HepG2 (cell line): ENCODE measurements around the gene EEF1AKMT3. TPM values are rescaled to one million over a fixed set of nuclear protein-coding genes. Genes with fewer than 3 reads are reported as not detected.

Experiments used
- ATAC-seq: fragments of 200-7000 bp; cut with Tn5 transposase; 3 replicates; pipeline ENCODE4 v1.9.1; 2020; ENCODE audit warnings: mild to moderate bottlenecking, moderate library complexity
- BruUV-seq: library from RNA; stranded (reverse); fragments of 400-500 nt; replicated peaks from 2 replicates; lab custom pipeline; 2021; lab: Mats Ljungman, UMichigan
- CTCF ChIA-PET: fragments of 300-600 bp; formaldehyde crosslinking; extraction: SDS; loops from one replicate; lab custom pipeline; 2021; ENCODE audit warnings: low total read pairs, inconsistent platforms, low intra/inter-chr PET ratio; lab: Yijun Ruan, JAX
- POLR2A ChIA-PET: fragments of 350-600 bp; sonication (Branson Sonifier 250); formaldehyde crosslinking; loops from one replicate; lab custom pipeline; 2020; ENCODE audit warnings: antibody characterized with exemption, inconsistent platforms; lab: Yijun Ruan, JAX
- DNase-seq: peaks from one replicate; pipeline ENCODE4 v3.0.0-alpha.2; 2015; ENCODE audit warnings: low spot score
- FAIRE-seq: peaks from 3 replicates; lab custom pipeline; 2011; peaks lifted over from hg19 to GRCh38; lab: Jason Lieb, UNC
- H2AFZ ChIP-seq: one replicate; pipeline ENCODE4 v1.6.1; 2011; ENCODE audit warnings: low read length, inconsistent platforms
- H3K27ac ChIP-seq: fragments of 300-600 bp; 3 replicates; pipeline ENCODE4 v1.8.0; 2011; ENCODE audit warnings: mixed run types, mild to moderate bottlenecking, mixed read lengths, low read length, inconsistent platforms; ENCODE audit not compliant: insufficient read depth; ENCODE audit errors: extremely low read length
- H3K27me3 ChIP-seq, 2 experiments: fragments of 200-600 bp in 1 of 2; 2 replicates in 1 of 2; 3 replicates in 1 of 2; pipeline versions ENCODE4 v1.6.0 to v1.8.0; 2011; ENCODE audit warnings: low read length in 2 of 2, mild to moderate bottlenecking in 2 of 2, moderate library complexity in 2 of 2, inconsistent platforms in 1 of 2; ENCODE audit not compliant: insufficient read depth in 2 of 2, control insufficient read depth in 1 of 2
- H3K36me3 ChIP-seq, 2 experiments: fragments of 200-600 bp in 1 of 2; replicated peaks in 1 of 2; 2 replicates in 1 of 2; 3 replicates in 1 of 2; pipeline versions ENCODE4 v1.5.1 to v1.8.0; 2011; ENCODE audit warnings: low read length in 2 of 2, inconsistent platforms in 1 of 2; ENCODE audit not compliant: insufficient read depth in 2 of 2, control insufficient read depth in 1 of 2
- H3K4me1 ChIP-seq: 2 replicates; pipeline ENCODE4 v1.5.1; 2012; ENCODE audit warnings: low read length, inconsistent platforms; ENCODE audit not compliant: insufficient read depth
- H3K4me2 ChIP-seq: 2 replicates; pipeline ENCODE4 v1.6.0; 2011; ENCODE audit warnings: low read depth, low read length, inconsistent platforms
- H3K4me3 ChIP-seq, 3 experiments: fragments of 200-600 bp in 1 of 3; sonication (generic), shearing (Covaris generic) in 1 of 3; replicated peaks in 1 of 3; 2 replicates each; pipeline ENCODE4 v1.5.1; 2011 to 2016; ENCODE audit warnings: low read length in 3 of 3, inconsistent platforms in 2 of 3, low read depth in 2 of 3, mild to moderate bottlenecking in 2 of 3, control low read depth in 1 of 3, mixed read lengths in 1 of 3; ENCODE audit not compliant: insufficient read depth in 1 of 3
- H3K79me2 ChIP-seq: one replicate; pipeline ENCODE4 v1.6.1; 2011; ENCODE audit warnings: low read length, inconsistent platforms; ENCODE audit not compliant: insufficient read depth
- H3K9ac ChIP-seq: 2 replicates; pipeline ENCODE4 v1.6.0; 2011; ENCODE audit warnings: mild to moderate bottlenecking, low read depth, low read length, inconsistent platforms; ENCODE audit not compliant: insufficient read depth
- H3K9me3 ChIP-seq: 2 replicates; pipeline ENCODE4 v1.5.1; 2012; ENCODE audit warnings: mild to moderate bottlenecking, low read length
- H4K20me1 ChIP-seq: 2 replicates; pipeline ENCODE4 v1.6.0; 2011; ENCODE audit warnings: inconsistent platforms, mild to moderate bottlenecking, low read length, moderate library complexity; ENCODE audit not compliant: insufficient read depth
- BCL6 ChIP-seq: IDR thresholded peaks from 2 replicates; pipeline ENCODE4 v1.6.1; 2016; ENCODE audit warnings: missing genetic modification reagents, missing compliant biosample characterization
- ETV6 ChIP-seq: sonication (generic); formaldehyde crosslinking; conservative IDR thresholded peaks from 2 replicates; pipeline ENCODE4 v1.4.0; 2020; ENCODE audit warnings: missing genetic modification reagents
- FOXP1 ChIP-seq, 2 experiments: fragments of 450-650 bp in 1 of 2; IDR thresholded peaks; 2 replicates each; pipeline ENCODE4 v1.6.1; 2017 to 2018; ENCODE audit warnings: antibody characterized with exemption in 1 of 2
- GPN1 ChIP-seq: sonication (generic); formaldehyde crosslinking; IDR thresholded peaks from 2 replicates; pipeline ENCODE4 v1.5.1; 2020; ENCODE audit warnings: missing genetic modification reagents, borderline replicate concordance
- HNF1A ChIP-seq, 2 experiments: sonication (generic) in 1 of 2; formaldehyde crosslinking in 1 of 2; IDR thresholded peaks; 2 replicates each; pipeline versions ENCODE4 v1.4.0 to v1.6.1; 2016 to 2020; ENCODE audit warnings: borderline replicate concordance in 1 of 2, low read depth in 1 of 2, mild to moderate bottlenecking in 1 of 2, missing genetic modification reagents in 1 of 2
- HNF4G ChIP-seq, 2 experiments: sonication (generic) in 1 of 2; formaldehyde crosslinking in 1 of 2; IDR thresholded peaks; 2 replicates each; pipeline versions ENCODE4 v1.4.0 to v1.6.1; 2011 to 2020; ENCODE audit warnings: borderline replicate concordance in 2 of 2, low read depth in 2 of 2, mild to moderate bottlenecking in 2 of 2, low read length in 1 of 2, missing genetic modification reagents in 1 of 2, moderate library complexity in 1 of 2
- NKX3-1 ChIP-seq: sonication (generic); formaldehyde crosslinking; IDR thresholded peaks from 2 replicates; pipeline ENCODE4 v1.5.0; 2020; ENCODE audit warnings: missing genetic modification reagents
- PLRG1 ChIP-seq: fragments of 450-650 bp; conservative IDR thresholded peaks from 2 replicates; pipeline ENCODE4 v1.6.1; 2016
- TBX3 ChIP-seq: fragments of 450-650 bp; IDR thresholded peaks from 2 replicates; pipeline ENCODE4 v1.6.1; 2017; ENCODE audit warnings: antibody characterized with exemption, mild to moderate bottlenecking, inconsistent platforms, borderline replicate concordance
- U2AF1 ChIP-seq: fragments of 200-400 bp; formaldehyde crosslinking; optimal IDR thresholded peaks from 2 replicates; pipeline ENCODE3; 2017; ENCODE audit warnings: mild to moderate bottlenecking, low read depth, low read length
- ZBTB21 ChIP-seq: sonication (generic); formaldehyde crosslinking; IDR thresholded peaks from 2 replicates; pipeline ENCODE4 v1.4.0; 2020; ENCODE audit warnings: missing genetic modification reagents
- ZNF546 ChIP-seq: sonication (generic); formaldehyde crosslinking; conservative IDR thresholded peaks from 2 replicates; pipeline ENCODE4 v1.8.1; 2023; ENCODE audit warnings: mild to moderate bottlenecking, missing genetic modification reagents
- ZSCAN25 ChIP-seq: sonication (generic); formaldehyde crosslinking; IDR thresholded peaks from 2 replicates; pipeline ENCODE4 v1.8.0; 2022; ENCODE audit warnings: mild to moderate bottlenecking, missing genetic modification reagents
- WGBS: methylation state at CpG from one replicate; pipeline ENCODE4 v1.1.6; 2017; ENCODE audit warnings: low lambda C conversion rate; 5-methylcytosine and 5-hydroxymethylcytosine counted together
- in situ Hi-C: cut with HindIII; loops from 2 replicates; pipeline ENCODE4 v1.10.0; 2017; ENCODE audit warnings: low pct_unique_long_range_greater_than_20kb; ENCODE audit not compliant: extremely low pct_ligation_motif_present
- intact Hi-C: fragments of 100-400 bp; cut with micrococcal nuclease; formaldehyde crosslinking; loops from one replicate; pipeline ENCODE4 v1.10.0; 2022; ENCODE audit not compliant: unreplicated experiment
- polyA plus RNA-seq, 8 experiments: library from polyadenylated mRNA; depleted of rRNA in 3 of 8; stranded (reverse) in 7 of 8; unstranded in 1 of 8; fragments of >200 nt; fragmentation: Illumina TruSeq in 4 of 8; extraction: Trizol in 4 of 8; gene quantifications; 2 replicates each; pipeline versions ENCODE4 v1.2.1 to v1.2.3, GENCODE V29; 2011 to 2016; ENCODE audit warnings: low read depth in 4 of 8, missing spikeins in 1 of 8, mixed read lengths in 1 of 8; ENCODE audit not compliant: insufficient read depth in 1 of 8
- total RNA-seq, 5 experiments: library from RNA; depleted of rRNA; stranded (reverse); fragments of >200 nt; fragmentation: Illumina TruSeq; extraction: Trizol; gene quantifications; 2 replicates each; pipeline ENCODE4 v1.2.3, GENCODE V29; 2016; ENCODE audit warnings: low read depth in 1 of 5
- TF ChIP-seq, protein P1 (sequence below): sonication (generic); formaldehyde crosslinking; IDR thresholded peaks from 2 replicates; pipeline ENCODE4 v1.4.0; 2020; ENCODE audit warnings: missing genetic modification reagents
- TF ChIP-seq, protein P2 (sequence below): sonication (generic); formaldehyde crosslinking; IDR thresholded peaks from 2 replicates; pipeline ENCODE4 v1.8.1; 2023; ENCODE audit warnings: mild to moderate bottlenecking, missing genetic modification reagents

Gene EEF1AKMT3
- total and polyA plus RNA-seq, 2 of the 13 experiments (the other 11 are each of a cell fraction or from before 2014, with no cell fraction given) = 4.7 to 11.4 TPM

DNA sequence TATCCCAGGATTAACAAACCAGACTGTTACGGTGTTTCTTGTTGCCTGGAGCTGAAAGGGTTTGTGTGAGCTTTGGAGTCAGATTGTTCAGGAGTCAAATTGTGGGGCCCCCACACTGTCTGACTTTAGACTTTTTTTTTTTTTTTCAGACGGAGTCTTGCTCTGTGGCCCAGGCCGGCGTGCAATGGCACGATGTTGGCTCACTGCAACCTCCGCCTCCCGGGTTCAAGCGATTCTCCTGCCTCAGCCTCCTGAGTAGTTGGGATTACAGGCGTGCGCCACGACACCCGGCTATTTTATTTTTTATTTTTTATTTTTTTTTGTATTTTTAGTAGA lies 11.0 kb downstream of the EEF1AKMT3 start:
- no peaks in the 10 kb centered on the region for H3K9me3 ChIP-seq
- in situ Hi-C loops = no loop called here
- peak overlapping the region; percentile 55 for H3K27ac ChIP-seq
- H3K4me2 ChIP-seq = peak overlapping the region; percentile 78
- peak overlapping the region; percentile 95 to 100 (median 99) for H3K4me3 ChIP-seq
- ChIA-PET CTCF (interaction anchor here (1.8 kb wide), 1 partner anchor 122 kb away, joined by 13 read pairs; no protein-coding TSS in a partner anchor), POLR2A (interaction anchor here (0.7 to 1.7 kb wide), 4 partner anchors 11 to 39 kb away, joined by 3 to 15 read pairs (median 3); partner anchors contain the start of genes AVIL, EEF1AKMT3, METTL1 and TSPAN31)
- DNase-seq = no peak
- H3K9ac ChIP-seq = peak overlapping the region; percentile 87
- H3K36me3 ChIP-seq = peaks cover 9 to 36% of the 10 kb centered on the region in 2 experiments
- intact Hi-C loops = no loop called here
- BruUV-seq = no TSS peak
- no peak overlapping the region for H2AFZ ChIP-seq
- 55% methylated on average over 12 of the region's 12 CpGs for WGBS
- no peak for FAIRE-seq
- no peaks in the 10 kb centered on the region; a peak in 1 of 5 replicates for H3K27me3 ChIP-seq
- no peaks in the 10 kb centered on the region for H4K20me1 ChIP-seq
- peak; percentile 14 for ATAC-seq
- H3K4me1 ChIP-seq = peaks cover 17% of the 10 kb centered on the region
- H3K79me2 ChIP-seq = peaks cover 16% of the 10 kb centered on the region
- TF ChIP-seq GPN1 (CRISPR knock-in tag) (no peak), ZNF546 (CRISPR knock-in tag) (no peak), NKX3-1 (CRISPR knock-in tag) (no peak), PLRG1 (no peak), HNF4G (IDR thresholded peaks at IDR 0.05; ENCODE audit: borderline replicate concordance, low read depth, low read length) (no peak), HNF4G (CRISPR knock-in tag; IDR thresholded peaks at IDR 0.05; ENCODE audit: borderline replicate concordance, low read depth) (no peak), U2AF1 (no peak), HNF1A (IDR thresholded peaks at IDR 0.05; ENCODE audit: low read depth) (no peak), HNF1A (CRISPR knock-in tag; IDR thresholded peaks at IDR 0.05; ENCODE audit: borderline replicate concordance) (no peak), ZSCAN25 (CRISPR knock-in tag) (no peak), ZBTB21 (no peak), BCL6 (CRISPR knock-in tag) (no peak), TBX3 (no peak), ETV6 (no peak), FOXP1 (IDR thresholded peaks at IDR 0.05) (no peak), FOXP1 (CRISPR knock-in tag; IDR thresholded peaks at IDR 0.05) (no peak)
- TF ChIP-seq, protein P1, sequence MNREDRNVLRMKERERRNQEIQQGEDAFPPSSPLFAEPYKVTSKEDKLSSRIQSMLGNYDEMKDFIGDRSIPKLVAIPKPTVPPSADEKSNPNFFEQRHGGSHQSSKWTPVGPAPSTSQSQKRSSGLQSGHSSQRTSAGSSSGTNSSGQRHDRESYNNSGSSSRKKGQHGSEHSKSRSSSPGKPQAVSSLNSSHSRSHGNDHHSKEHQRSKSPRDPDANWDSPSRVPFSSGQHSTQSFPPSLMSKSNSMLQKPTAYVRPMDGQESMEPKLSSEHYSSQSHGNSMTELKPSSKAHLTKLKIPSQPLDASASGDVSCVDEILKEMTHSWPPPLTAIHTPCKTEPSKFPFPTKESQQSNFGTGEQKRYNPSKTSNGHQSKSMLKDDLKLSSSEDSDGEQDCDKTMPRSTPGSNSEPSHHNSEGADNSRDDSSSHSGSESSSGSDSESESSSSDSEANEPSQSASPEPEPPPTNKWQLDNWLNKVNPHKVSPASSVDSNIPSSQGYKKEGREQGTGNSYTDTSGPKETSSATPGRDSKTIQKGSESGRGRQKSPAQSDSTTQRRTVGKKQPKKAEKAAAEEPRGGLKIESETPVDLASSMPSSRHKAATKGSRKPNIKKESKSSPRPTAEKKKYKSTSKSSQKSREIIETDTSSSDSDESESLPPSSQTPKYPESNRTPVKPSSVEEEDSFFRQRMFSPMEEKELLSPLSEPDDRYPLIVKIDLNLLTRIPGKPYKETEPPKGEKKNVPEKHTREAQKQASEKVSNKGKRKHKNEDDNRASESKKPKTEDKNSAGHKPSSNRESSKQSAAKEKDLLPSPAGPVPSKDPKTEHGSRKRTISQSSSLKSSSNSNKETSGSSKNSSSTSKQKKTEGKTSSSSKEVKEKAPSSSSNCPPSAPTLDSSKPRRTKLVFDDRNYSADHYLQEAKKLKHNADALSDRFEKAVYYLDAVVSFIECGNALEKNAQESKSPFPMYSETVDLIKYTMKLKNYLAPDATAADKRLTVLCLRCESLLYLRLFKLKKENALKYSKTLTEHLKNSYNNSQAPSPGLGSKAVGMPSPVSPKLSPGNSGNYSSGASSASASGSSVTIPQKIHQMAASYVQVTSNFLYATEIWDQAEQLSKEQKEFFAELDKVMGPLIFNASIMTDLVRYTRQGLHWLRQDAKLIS = no peak
- TF ChIP-seq, protein P2, sequence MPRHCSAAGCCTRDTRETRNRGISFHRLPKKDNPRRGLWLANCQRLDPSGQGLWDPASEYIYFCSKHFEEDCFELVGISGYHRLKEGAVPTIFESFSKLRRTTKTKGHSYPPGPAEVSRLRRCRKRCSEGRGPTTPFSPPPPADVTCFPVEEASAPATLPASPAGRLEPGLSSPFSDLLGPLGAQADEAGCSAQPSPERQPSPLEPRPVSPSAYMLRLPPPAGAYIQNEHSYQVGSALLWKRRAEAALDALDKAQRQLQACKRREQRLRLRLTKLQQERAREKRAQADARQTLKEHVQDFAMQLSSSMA (CRISPR knock-in tag) = no peak
